AG09319 (cell line): ENCODE data around the gene ZBTB12.
"Not testable (repeated sequence)": the region's sequence is repeated elsewhere in the genome, so short reads cannot be mapped to it uniquely, and the experiment has no call there.

Experiments
- DNase-seq: peaks from one replicate; pipeline ENCODE4 v3.0.0-alpha.2; 2010; ENCODE audit warnings: low read depth; ENCODE audit errors: extremely low read depth
- CTCF ChIP-seq: IDR thresholded peaks from 2 replicates; pipeline ENCODE4 v1.5.1; 2011; ENCODE audit warnings: low read depth, mild to moderate bottlenecking, inconsistent platforms, low read length, moderate library complexity

Gene ZBTB12

GRCh38 chr6:31874084-31874670, 27.7 kb downstream of the ZBTB12 start:
- no peak for TF ChIP-seq CTCF
- no peak for DNase-seq

GRCh38 chr6:31871046-31871659, 30.7 kb downstream of the ZBTB12 start:
- no peak for DNase-seq
- no peak for TF ChIP-seq CTCF

GRCh38 chr6:31870385-31870921, 31.4 kb downstream of the ZBTB12 start:
- no peak for TF ChIP-seq CTCF
- no peak for DNase-seq

GRCh38 chr6:31869343-31869742, 32.5 kb downstream of the ZBTB12 start:
- no peak for TF ChIP-seq CTCF
- no peak for DNase-seq

- not testable (repeated sequence) for DNase-seq
Observed at GRCh38 chr6:31868658-31868971, 33.3 kb downstream of the ZBTB12 start.

- DNase-seq: no peak
- no peak for TF ChIP-seq CTCF
Observed at GRCh38 chr6:31865205-31866118, 36.4 kb downstream of the ZBTB12 start.

- no peak for DNase-seq
- no peak for TF ChIP-seq CTCF
Observed at GRCh38 chr6:31864818-31865204, 37.1 kb downstream of the ZBTB12 start.

GRCh38 chr6:31864123-31864562, 37.7 kb downstream of the ZBTB12 start:
- not testable (repeated sequence) for DNase-seq
